ENCODE results near the gene CDADC1.

CDADC1 gene

DNA sequence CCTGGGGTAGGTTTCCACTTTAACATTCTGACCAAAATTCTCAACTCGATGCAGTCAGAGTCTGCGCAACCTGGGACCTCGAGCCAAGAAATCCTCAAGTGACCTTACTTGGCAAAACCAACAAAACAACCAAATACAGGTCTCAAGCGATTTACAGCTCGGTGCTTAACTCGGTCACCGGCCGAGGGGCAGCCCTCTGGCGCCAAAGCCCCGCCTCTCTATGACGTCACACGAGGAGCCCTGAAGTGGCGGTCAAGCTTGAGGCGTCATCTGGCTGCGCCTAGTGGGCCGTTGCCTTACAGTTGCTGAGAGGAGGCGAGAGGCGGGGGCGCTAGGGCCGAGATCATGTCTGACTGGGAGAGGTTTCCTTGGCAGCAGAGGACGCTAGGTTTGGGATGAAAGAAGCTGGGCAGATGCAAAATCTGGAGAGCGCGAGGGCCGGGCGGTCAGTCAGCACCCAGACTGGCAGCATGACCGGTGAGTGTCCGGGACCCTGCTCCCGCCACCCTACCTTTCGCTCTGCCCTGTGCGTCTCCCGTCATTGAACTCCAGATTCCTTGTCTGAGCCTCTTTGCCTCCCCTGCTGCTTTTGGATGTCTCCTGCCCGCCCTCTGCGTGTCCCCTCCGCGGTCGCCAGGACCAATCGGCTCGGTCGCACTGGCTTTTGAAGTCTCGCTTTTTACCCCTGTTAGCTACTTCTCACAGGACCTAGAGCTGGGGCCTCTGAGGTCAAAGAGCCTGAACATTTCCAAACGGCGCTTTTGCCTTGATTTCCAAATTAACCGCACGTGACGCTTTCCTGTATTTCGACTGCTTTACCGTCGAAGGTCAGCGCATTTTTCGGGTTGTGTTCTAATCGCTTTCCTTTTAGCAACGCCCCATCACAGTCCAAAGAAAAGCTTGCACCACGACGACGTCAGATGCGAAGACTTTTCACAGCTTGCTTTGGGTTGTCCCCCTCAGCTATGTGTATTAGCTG, at the start of gene CDADC1:
Gene CDADC1, plus strand, starts transcription at position 283 of the 979 bp plus-strand sequence. Its CDS starts 113 bp downstream, at position 396.
- peak; percentile 99 for DNase-seq

DNA sequence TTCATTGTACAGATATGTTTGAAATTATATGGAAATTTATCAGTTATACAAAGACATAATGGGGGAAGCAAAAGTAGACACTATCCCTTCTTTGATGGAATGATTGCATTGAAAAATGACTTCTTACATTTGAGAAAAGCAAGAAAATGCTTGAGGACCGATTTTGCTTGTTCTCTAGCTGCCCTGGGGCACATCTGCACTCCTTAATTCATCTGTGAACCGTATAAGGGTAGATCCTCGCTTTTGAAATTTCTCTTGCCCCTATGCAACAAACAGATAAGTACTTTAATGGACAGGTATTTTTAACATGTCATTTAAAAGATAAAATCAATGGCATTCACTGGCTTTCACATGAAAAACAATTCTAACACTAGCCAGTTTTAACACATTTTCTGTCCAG, 41.1 kb upstream of the CDADC1 start:
- DNase-seq: no peak

DNA sequence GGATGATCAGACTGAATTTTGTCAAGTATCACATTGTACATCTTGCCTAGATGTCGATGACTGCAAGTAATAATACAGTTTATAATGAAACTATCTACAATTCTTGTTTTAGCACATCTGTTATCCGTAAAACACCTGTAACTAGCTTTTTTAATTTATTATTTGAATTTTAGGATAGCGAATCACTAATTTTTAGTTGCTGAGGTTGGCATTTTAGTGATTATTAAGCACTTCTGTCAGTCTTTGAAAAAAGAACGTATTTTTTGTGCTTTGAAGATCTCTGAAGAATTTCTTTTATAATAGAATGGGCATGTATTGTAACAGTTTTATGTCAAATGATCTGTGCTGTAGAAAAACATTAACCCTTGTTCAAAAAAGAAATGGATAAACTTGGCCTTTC, 39.1 kb upstream of the CDADC1 start:
- no peak for DNase-seq

DNA sequence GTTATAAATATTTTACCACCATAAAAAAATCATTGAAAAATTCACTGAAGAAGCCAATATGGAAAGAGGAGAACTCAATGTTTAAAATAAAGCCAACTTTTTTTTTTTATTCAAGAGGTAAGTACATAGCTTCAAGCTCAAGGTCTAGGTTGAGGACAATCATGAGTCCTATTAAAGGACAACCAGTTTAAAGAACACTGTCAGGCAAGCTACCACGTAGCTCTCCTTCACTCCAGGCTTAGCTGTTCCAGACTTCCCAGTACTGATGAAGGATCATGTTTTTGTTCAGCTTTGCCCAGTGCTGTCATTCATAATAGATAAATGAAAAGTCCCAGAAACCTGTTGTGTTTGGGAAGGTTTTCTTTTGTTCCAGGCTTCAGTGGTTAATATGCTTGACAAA, 37.6 kb upstream of the CDADC1 start:
- no peak for DNase-seq

DNA sequence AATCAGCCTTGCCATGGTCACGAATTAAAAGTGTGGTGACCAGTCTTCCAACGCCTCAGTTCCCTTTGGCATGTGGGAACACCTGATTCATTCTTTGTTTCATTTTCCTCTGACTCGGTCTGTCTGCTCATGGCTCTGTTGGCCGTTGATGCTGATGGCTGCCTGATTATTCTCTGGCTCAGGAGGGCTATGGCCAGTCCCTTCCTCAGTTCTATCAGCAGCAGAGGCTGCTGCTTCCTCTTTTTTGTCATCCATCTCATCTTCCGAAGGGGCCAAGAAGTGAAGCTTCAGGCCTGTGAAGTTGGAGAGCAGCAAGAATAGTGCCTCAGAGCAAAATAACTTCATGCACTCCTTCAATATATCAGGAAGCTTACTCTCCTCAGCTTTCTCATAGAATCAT, 37.1 kb upstream of the CDADC1 start:
- no peak for DNase-seq

DNA sequence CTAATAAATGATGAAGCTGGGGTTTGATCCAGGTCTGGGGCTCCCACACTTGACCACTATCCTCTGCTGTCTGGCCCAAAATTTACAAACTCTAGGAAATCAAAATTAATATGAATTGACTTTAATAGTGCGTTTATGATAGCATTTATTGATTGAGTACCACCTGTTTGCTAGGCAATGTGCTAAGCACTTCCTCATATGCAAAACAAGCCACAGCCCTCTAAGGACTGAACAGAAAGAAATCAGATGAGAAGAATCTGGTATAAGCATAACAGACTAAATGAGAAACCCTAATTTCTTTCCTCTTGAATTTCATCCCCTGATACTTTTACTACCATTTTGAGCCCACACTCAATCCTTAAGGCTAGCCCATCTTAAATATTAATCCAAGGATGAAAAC, 34.2 kb upstream of the CDADC1 start:
- DNase-seq: no peak

DNA sequence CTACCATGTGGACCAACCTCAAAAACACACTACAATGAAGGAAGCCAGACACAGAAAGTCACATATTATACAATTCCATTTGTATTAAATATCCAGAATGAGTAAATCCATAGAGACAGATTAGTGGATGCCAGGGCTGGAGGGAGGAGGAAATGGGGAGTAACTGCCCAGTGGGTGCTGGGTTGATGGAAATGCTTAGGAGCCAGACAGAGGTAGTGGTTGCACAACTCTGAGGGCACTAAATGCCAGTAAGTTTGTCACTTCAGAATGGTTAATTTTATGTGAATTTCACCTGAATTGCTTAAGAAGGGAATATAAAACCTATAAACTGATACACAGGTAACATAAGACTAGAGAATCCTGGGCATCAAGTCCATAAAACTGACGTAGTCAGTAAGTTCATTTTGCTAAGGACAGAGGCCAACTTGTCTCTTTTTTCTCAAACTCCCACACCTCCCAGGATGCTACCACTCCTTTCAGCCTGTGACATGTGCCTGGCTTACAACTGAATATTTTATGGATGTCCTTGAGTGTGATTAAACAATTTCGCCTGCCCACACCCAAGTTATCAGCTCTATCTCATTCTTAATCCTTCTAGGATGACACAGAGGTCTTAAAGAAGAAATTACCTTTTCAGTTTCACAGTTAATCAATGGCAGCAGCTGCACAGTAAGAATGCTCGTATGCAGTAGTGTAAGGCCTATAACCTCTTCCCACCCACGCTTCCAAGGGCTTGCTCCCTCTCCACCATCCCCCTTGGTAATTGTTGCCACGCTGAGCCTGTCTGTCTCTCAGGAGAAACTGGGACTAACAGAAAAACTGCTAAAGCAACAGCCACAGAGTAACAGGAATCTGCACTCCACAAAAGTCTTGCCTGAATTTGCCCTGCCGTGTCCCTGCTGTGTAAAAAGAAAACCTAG, 33.5 kb upstream of the CDADC1 start:
- DNase-seq: no peak

DNA sequence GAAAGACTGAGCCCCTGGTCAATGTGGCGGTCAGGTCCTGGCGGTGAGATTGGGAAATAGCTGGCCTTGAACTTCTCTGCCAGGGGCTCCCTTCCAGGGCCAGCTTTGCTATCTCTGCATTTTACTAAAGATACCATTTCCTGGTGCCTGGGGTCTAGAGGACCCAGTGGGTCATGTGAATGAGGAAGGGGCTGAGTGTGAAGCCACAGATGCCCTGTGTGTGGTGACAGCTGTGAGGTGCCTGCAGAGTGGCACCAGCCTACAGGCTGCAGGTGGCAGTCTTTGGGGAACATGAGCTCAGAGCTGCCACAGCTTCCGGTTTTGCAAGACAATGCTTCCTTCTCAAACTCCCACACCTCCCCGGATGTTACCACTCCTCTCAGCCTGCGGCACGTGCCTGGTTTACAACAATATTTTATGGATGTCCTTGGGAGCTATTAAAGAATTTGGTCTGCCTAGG, 32.8 kb upstream of the CDADC1 start:
- no peak for DNase-seq

DNA sequence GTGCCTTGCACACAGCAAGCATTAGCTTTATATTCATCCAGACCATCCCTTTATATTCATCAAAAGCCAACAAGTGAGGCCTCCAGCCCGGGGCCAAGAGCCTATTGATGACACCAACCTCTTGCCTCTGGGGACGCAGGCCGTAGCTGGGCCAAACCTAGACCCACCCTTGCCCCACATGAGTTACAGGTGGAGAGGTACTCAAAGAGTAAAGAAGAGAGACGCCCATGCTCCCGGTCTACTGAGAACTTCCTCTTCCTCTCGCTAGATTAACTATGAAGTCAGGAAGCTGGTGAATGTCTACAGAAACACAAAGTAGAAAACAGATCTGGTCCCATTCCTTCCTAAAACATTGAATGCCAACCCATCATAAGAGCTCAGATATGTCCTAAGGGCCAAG, 31.4 kb upstream of the CDADC1 start:
- DNase-seq: no peak

DNA sequence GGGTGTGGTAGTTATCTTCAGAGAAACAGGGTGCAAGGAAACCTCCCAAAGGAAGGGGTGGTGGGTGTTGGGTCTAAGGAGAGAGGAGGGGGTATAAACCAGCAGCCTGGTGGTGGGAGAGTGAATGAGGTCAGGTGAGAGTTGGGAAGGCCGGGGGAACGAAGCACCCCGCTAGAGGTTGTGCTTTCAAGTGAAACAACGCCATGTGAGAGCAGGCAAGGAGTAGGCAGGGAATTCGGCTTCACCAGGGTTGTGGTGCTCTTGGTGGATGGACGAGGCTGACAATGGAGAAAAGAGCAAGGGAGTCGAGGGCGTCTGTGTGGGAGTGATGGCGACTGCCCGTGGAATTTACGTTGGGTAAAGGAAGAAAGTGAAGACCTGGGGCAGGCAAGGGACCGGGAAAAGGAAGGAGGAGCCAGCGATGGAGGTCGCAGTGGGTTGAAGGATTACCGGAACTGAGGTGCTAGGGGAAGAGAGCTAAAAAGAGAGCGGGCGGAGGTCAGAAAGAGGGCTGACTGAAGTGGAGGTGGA, 29.7 kb upstream of the CDADC1 start:
- no peak for DNase-seq

DNA sequence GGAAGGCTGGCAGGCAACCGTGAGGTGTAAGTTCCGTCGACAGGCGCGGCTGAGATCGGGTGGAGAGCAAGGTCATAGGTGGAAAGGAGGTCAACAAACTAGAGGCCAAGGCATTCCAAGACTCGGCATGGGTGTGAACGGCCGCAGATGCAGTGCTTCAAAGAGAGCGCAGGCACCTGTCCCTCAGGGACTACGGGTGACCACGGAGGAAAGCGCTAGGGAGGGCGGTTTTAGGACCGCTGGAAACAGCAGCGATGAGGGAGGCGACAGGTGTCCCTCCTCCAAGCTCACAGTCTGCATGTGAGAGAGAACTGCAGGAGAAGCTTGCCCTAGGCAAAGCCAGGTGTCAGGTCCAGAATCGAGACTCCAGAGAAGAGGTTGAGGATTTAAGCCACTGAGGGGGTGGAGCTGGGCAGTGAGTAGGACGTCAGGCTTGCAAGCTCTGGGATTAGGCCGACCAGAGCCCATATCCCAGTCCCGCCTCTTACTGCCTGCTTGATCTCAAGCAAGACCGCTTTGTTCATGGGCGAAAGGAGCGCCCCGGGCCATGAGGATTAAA, 29.2 kb upstream of the CDADC1 start:
- DNase-seq: peak; percentile 67

DNA sequence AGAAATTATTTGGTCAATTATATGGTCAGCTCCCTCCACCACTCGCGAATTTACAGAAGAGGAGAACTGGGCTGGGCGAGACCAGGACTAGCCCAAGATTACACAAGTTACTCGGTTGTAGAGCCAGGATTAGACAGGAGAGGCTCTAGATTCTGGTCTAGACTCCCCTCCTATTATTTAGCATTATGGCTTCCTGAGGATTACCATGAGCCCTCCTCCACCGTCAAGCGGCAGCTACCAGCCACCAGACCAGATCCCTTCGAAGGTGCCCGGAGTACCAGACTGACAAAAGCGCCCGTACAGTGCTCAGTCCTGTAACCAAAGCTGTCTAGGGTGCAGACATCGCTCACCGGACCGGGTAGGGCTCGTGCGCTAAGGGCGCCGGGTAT, 28.1 kb upstream of the CDADC1 start:
- peak; percentile 67 for DNase-seq

DNA sequence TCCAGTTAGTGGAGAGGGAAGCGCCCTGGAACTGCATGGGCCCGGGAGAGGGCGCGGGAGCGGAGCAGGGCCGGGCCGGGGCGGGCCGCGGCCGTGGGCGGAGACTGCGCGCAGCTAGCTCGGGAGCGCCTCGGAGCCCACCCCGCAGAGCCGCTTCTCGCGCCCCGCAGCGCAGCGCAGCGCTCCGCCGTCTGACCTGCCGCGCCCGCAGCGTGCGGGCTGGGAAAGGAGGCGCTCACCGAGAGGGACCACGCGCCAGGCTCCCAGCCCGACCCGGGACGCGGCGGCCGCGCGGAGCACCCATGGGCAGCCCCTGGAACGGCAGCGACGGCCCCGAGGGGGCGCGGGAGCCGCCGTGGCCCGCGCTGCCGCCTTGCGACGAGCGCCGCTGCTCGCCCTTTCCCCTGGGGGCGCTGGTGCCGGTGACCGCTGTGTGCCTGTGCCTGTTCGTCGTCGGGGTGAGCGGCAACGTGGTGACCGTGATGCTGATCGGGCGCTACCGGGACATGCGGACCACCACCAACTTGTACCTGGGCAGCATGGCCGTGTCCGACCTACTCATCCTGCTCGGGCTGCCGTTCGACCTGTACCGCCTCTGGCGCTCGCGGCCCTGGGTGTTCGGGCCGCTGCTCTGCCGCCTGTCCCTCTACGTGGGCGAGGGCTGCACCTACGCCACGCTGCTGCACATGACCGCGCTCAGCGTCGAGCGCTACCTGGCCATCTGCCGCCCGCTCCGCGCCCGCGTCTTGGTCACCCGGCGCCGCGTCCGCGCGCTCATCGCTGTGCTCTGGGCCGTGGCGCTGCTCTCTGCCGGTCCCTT, 27.5 kb upstream of the CDADC1 start, which contains the start of gene MLNR:
Gene MLNR, plus strand, starts transcription at position 303 of the 820 bp plus-strand sequence. Its CDS starts 0 bp downstream, at position 303.
- peak; percentile 68 for DNase-seq

DNA sequence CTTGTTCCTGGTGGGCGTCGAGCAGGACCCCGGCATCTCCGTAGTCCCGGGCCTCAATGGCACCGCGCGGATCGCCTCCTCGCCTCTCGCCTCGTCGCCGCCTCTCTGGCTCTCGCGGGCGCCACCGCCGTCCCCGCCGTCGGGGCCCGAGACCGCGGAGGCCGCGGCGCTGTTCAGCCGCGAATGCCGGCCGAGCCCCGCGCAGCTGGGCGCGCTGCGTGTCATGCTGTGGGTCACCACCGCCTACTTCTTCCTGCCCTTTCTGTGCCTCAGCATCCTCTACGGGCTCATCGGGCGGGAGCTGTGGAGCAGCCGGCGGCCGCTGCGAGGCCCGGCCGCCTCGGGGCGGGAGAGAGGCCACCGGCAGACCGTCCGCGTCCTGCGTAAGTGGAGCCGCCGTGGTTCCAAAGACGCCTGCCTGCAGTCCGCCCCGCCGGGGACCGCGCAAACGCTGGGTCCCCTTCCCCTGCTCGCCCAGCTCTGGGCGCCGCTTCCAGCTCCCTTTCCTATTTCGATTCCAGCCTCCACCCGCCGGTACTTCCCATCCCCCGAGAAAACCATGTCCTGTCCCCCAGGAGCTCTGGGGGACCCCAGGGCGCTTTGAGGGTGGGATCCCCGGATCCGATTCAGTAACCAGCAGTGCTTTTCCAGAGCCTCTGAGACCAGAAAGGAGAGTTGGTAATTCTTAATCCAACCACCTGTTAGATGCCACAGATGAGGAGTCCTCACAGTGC, 26.7 kb upstream of the CDADC1 start:
- peak; percentile 52 for DNase-seq

DNA sequence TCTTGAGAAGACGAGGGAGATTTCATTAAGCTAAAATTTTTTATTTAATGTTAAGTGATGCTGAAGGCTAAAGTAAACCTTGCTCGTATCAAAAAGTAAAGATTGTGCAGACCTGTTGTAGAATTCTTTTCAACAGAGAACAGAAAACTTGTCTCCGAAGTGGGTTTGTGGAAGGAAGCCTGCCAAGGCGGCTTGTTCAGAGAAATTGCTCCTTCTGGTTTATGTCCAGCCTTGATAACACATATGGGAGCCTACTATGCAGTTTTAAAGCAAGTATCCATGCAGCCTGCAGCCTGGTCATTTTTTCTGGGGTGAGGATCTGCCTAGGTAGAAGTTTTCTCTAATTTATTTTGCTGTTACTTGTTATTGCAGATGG, 26.1 kb upstream of the CDADC1 start:
- no peak for DNase-seq

DNA sequence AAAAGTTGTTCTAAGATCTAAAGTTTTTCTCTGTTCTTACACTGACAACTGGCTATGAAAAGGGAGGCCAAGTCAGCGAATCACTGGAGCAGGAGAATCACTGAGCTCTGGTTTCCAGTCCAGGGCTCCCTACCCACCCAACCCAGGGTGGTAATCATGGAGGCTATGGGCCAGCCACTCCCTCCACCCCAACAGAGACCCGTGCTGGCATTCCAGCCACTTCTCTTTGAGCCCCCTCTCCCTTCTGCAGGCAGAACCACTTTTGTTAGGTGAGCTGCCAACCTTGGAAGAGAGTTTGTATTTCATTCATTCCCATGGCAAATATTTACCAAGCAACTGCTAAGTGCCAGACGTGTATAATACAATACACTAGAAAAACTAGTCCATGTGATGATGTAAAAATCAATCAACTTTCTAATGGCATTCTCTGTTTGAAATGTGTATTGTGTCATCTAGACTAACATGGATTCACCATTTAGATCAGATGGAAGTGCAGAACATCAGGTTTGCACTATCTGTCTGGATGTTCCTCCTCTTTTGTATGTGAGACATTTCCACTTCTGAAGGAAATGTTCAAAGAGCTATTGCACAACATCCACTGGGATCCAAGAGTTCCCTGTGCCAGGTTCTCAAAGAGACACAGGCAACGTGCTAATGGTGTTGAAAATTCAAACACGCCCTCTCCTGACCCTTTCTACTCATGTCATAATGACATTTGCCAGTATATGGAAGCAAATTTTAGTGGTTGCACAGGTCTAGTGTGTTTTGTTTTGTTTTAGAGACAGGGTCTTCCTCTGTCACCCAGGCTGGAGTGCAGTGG, 22.3 kb upstream of the CDADC1 start:
- DNase-seq: no peak

DNA sequence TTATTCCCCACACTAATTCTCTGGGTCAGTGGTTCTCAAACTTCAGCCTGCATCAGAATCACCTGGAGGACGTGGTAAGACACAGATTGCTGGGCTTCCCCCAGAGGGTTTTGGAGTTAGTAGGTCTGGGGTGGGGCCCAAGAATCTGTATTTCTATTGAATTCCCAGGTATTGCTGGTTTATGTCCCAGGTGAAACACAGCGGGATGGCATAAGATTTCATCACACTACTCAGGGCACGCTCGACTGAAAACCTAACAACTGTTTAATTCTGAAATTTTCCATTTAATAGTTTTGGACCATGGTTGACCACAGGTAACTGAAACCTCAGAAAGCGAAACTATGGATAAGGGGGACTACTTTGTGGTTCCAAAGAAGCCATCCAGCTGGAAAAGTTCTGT, 21.1 kb upstream of the CDADC1 start:
- no peak for DNase-seq

DNA sequence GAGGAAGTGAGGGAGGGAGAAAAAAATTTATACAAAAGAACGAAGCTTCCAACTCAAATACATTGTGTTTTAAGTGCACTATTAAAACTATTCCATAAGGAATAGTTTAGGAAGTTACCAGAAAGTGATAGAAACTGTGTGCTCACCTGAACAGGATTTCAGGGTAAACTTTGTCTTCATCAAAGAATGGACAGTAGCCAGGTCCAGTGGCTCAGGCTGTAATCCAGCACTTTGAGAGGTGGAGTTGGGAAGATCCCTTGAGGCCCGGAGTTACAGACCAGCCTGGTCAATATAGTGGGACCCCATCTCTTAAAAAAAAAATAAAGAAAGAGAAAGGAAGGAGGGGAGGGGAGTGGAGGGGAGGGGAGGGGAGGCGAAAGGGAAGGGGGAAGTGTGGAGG, 13.0 kb upstream of the CDADC1 start:
- no peak for DNase-seq

DNA sequence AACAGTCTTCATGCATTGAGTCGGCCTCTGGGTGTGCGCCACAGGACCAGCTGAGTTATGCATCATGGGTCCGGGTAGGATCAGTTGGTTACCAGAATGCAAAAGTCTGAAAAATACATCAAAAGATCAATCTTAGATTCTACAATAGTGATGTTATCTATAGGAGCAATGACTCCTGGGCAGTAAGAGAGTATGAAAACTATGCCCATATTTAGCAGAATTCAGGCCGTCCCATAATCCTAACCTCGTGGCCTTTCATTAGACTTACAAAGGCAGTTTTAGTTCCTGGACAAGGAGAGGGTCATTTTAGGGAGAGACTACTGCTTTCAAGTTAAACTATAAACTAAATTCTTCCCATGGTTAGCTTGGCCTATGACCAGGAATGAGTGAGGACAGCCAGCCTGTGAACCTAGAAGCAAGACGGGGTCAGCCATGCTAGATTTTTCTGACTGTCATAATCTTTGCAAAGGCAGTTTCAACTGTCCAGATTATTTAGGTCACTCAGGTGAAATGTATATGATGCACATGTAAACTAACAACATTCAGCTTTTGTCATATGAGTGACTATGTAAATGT, 11.8 kb upstream of the CDADC1 start:
- no peak for DNase-seq

DNA sequence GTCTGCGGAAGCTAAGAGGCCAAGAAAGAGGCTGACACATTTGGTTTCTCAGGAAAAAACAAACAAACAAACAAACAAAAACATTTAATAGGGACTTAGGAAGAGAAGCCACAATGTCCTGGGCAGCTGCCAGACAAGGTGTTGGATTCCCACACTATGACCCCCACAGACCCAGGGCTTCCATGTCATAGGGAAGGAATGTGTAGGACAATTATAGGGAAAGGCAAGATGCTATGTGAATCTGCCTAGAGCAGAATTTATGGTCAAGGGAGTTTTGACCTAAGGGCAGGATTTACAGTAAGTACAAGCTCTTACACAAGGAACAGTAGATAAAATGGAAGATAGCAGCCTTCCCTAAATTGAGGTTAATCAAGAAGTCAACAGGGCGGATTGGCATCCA, 9.1 kb upstream of the CDADC1 start:
- no peak for DNase-seq
